Inflammatory macrophage (primary cell): ENCODE data around the gene UBE2H.
"Not testable (repeated sequence)": the region's sequence is repeated elsewhere in the genome, so short reads cannot be mapped to it uniquely, and the experiment has no call there.

Experiments used
- DNase-seq, 2 donors: peaks; one replicate each; pipeline ENCODE4 v3.0.0-alpha.2; 2020 to 2022
- total RNA-seq, 18 experiments: gene quantifications; one replicate each; lab custom pipeline; 2026; ENCODE audit warnings: mixed read lengths in 6 of 18, inconsistent platforms in 2 of 18; lab: John Stamatoyannopoulos, UW

Gene UBE2H
- total RNA-seq: 40.0 to 89.7 (median 54.3) reads per million in 18 experiments

DNA sequence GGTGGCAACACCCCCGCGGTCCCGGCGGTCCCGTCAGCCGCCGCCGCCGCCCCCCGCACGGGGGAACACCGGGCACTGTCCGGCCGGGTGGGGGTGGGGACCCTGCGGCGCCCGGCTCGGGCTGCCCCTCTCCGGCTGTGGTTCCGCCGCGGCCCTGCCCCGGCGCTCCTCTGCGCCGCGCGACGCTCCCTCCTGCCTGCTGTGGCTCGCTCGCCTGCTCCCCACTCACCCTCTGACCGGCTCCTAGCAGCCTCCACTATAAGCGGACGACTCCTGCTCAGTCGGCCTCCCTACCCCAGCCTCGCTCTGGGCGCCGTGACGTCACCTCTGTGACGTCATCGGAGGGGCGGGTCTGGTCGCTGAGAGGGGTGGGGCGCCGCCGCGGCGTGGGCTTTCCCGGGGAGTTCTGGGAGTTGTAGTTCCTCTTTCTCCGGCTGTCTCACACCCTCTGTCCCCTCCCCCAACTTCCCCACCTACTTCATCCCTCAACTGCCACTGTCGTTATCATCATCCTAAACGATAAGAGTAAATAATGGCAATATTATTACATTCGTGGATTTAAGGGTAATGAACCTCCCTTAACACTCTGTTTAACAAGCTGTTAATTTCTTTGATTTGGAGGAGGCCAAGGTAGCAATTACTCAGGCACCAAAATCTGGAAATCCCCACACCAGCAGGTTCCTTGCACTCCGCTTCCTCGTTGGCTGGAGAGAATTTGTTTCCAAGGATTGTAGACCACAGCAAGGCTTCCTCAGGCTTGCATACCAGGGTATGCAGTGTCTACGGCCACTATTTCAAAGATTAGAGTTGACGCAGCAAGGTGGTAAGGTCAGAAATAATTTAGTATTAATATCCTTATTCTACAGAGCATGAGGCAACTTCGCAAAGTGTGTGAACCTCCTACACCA is at the start of gene UBE2H:
Gene UBE2H (minus strand): TSS at position 308 of the 908 bp plus-strand sequence. CDS start 405 bp downstream, outside the sequence.
- peak; percentile 92 for DNase-seq

DNA sequence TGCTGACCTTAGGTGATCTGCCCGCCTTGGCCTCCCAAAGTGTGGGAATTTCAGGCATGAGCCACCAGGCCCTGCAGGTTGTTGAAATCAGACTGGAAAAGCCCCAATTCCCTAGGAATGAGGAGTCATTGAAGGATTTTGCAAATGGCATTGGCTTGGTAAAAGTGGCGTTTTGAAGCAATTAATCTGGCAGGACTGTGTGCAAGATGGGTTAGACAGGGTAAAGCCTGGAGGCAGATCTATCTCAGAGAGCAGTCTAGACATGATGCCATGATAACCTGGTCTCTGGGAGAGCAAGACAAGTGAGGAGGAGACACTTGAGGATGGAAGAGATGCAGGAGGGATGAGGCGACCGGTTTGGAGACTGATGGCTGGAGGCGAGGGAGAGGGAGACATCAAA is 45.7 kb upstream of the UBE2H start:
- no peak for DNase-seq

DNA sequence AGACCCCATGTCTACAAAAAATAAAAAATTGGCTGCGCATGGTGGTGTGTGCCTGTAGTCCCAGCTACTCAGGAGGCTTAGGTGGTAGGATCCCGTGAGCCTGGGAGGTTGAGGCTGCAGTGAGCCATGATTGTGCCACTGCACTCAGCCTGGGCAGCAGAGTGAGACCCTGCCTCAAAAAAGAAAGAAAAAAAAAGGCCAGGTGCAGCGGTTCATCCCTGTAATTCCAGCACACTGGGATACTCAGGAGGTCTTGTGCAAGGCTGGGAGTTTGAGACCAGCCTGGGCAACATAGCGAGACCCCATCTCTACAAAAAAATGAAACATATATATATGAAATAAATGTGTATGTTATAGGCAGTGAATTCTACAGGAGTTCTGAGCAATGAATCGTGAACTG is 44.5 kb upstream of the UBE2H start:
- DNase-seq: no peak

DNA sequence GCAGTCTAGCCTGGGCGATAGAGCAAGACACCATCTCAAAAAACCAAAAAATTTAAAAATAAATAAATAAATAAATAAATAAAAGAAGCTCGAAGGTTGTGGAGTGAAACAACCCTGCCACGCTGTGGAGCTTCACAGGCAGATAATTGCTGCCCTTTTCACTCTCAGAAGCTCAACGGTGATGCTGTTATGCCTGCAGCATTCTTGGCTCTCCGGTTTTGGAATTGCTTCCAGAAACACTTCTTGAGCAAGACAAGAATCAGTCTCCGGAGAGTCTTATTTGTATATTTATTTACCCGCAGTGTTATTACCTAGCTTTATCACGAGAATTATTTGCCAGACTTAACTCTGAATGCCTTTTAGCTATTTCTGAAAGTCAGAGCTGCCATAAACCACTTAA is 40.5 kb upstream of the UBE2H start:
- no peak for DNase-seq

DNA sequence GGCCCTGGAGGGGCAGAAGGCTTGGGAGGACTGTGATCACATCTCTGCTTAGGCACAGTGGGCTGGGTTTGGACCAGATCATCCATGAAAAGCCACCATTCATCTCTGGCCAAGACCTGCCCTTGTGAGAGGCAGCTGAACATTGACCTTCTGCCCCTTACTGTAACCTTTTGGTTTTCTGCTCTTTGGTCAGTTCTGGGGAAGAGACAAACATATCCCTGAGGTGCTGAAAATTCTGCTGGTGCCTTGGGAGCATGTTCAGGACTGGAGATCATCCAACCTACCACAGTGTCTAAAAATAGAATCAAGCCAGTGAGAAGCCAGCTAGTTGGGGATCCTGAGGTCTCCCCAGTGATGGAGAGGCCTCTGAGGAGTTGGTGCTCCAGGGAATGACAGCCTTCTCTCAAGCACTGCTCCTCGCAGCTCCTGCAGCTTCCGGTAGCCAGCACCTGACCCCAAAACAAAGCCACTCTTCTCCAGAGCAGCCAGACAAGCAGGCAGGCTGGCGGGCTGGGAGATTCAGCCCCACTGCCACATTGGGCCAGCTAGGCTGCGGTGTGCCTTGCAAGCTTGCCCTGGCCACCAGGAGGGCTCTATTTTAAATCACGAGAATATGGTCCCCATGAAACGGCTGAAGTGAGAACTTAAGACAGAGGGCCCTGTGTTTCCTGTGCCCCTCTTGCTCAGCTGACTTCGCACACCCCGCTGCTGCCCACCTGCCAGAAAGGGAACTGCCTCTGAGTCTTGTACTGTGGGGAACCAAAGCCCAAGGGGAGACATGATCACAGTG is 37.8 kb upstream of the UBE2H start:
- DNase-seq: peak in 1 of 2 donors; percentile 8

DNA sequence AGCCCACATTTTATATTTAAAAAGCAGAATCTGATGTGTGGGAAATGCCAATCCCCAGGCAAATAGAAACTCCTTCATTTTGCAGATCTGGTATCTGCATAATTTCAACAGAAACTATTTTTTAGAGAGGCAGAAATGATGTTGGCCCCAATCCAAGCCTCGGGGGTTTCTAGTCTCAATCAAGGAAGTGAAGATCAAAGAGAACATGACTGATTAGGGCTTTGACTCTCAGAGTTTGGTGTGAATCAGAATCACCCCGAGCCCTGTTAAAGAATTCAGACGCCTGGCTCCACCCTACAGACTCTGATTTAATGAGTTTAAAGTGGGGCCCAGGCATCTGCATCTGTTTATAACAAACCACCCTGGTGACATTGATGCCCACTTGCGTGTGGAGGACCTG is 36.7 kb upstream of the UBE2H start:
- no peak for DNase-seq

DNA sequence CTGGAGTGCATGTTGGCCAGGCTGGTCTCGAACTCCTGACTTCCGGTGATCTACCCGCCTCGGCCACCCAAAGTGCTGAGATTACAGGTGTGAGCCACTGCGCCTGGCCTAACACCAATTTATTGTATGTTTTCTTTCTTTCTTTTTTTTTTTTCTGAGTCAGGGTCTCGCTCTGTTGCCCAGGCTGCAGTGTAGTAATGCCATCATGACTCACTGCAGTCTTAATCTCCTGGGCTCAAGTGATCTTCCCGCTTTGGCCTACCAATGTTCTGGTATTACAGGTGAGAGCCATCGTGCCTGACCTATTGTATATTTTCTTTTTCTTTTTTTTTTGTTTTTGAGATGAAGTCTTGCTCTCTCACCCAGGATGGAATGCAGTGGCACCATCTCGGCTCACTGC is 33.8 kb upstream of the UBE2H start:
- no peak for DNase-seq

DNA sequence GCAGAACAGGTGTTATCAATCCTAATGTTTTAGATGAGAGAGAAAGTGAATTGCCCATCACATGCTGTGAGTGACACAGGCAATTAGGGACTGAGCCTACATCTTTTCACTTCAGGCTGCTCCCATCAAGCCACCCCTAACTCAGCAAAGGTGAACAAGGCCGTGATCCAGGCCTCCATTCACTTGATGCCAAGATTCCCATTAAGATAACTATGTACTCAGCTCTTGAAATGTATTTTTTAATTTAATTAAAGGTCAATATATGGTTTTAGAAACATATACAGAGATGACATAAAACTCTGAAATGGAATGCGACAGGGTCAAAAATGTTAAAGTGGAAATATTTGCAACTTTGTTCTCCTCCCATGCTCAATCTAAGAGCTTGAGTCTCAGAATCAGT is 27.9 kb upstream of the UBE2H start:
- DNase-seq: no peak

DNA sequence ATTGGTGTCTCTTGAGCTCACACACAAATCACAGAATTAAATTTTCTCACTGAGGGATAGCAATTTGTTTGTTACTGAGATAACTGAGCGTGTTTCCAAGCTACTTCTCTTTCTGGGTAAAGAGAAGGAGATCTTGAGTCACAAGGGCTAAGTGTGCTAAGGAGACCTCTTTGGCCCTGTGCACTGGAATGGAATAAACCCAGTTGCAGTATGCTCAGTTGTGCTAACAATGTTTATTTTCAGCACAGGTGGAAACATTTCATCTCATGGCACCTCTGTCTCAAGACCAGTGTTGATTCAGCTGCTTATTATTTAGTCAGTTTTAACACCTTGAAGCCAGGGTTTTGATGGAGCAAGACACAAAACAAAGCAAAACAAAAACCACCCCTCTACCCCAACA is 22.5 kb upstream of the UBE2H start:
- DNase-seq: no peak

DNA sequence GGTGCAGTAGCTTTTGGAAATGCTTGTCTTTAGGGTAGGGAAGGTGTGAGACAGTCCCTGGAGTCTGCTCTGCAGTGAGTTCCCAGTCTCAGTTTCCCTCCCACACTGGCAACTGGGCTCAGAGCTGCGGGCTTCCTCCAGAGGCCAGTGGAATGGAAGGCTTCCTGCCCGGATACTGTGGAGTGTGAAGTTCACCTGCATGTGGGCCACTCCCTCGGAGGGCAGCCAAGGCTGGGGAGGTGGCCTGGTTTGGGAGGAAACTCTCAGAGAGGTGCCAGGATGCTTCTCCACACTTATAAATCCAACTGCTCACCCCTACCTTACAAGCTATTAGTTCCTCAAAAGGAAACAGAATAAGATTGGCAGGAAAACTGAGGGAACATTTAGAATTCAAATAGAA is 18.1 kb upstream of the UBE2H start:
- no peak for DNase-seq

DNA sequence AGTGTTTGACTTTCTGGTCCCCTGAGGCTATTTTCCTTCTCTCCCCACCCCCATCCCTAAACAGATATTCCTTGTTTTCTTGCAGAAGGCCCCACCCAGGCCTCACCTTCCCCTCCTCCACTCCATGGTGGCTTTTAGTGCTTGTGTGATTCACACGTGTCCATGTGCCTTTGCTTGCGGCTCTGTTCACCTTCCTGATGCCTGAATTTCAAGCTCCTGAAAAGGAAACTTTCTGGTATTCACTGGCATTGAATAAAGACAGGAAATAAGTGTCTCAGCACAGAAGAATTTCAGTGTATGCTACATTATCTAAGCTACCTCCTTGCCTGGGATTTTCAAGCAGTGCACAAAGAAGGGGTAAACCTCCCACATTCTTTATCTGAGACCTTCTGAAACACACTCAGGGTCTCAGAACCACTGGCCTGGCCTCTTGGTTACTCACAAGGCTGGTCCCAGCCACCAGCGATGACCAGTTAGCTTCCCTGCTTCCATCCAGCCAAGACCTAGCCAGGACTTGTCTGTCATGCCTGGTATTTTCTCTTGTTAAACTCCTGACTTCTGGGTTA is 17.2 kb upstream of the UBE2H start:
- no peak for DNase-seq

DNA sequence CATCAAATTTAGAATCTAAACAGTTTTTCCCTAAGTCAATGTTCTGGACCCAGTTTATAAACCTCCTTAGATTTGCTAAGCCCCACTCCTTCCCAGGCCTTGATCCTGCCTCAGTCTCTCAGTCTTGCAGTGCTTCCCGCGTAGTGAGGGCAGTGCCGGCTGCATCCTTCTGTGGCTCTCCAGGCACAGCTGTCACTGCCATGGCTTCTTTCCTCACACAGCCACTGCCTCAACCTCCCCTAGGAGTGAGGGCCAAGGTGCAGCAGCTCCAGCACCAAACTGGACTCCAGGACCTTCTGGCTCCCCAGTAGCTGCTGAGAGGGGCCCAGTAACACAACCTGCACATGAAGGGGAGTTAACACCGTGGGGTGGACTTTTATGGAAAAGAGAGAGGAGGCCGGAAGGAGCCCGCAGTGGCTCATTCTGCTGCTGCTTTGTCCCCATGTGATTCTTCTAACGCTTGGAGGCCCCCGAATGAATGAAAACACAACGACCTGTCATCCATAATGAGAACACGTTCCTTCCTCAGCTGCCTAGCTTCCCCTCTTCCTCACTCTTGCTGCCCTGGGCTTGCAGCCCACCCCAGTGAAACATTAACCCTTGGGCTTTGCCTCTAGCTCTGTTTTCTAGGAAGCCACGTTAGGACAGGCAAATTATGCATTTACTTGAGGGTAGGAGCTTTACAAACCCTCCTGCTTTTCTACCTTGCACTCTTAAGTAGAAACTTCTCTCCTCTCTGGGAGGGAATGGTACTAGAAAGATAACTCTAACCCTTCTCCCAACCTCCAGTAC is 16.0 kb upstream of the UBE2H start:
- no peak for DNase-seq

DNA sequence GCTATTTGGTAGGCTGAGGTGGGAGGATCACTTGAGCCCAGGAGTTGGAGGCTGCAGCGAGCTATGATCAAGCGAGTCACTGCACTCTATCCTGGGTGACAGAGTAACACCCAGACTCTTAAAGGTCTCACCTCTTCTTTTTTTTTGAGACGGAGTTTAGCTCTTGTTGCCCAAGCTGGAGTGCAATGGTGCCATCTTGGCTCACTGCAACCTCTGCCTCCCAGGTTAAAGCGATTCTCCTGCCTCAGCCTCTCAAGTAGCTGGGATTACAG is 7.4 kb upstream of the UBE2H start:
- DNase-seq: not testable (repeated sequence)

DNA sequence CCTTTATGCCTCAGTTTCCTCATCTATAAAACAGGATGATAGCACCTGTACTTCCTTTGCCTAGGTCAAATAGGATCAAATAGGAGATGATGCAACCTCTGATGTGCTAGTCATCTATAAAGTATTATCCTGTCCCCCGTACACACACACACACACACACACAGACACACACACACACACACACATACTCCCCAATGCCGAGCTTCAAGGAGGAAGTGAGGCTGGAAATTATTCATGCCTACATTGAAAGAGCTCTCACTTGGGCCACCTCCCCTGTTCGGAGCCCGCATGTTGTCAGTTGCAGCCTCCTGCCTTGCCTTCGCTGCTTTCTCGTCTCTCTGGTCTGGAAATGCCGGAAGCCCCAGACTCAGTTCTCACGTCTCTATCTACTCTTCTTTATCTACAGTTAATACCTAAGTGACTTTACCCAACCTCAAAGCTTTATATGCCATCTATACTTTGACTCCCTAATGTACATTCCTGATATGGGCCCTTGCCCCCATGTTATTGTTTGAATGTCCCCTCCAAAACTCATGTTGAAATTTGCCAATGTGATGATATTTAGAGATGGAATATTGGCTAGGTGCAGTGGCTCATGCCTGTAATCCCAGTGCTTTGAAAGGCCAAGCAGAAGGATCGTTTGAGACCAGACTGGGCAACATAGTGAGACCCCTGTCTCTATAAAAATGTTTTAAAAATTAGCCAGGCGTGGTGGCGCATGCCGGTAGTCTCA is 6.9 kb upstream of the UBE2H start:
- no peak for DNase-seq

DNA sequence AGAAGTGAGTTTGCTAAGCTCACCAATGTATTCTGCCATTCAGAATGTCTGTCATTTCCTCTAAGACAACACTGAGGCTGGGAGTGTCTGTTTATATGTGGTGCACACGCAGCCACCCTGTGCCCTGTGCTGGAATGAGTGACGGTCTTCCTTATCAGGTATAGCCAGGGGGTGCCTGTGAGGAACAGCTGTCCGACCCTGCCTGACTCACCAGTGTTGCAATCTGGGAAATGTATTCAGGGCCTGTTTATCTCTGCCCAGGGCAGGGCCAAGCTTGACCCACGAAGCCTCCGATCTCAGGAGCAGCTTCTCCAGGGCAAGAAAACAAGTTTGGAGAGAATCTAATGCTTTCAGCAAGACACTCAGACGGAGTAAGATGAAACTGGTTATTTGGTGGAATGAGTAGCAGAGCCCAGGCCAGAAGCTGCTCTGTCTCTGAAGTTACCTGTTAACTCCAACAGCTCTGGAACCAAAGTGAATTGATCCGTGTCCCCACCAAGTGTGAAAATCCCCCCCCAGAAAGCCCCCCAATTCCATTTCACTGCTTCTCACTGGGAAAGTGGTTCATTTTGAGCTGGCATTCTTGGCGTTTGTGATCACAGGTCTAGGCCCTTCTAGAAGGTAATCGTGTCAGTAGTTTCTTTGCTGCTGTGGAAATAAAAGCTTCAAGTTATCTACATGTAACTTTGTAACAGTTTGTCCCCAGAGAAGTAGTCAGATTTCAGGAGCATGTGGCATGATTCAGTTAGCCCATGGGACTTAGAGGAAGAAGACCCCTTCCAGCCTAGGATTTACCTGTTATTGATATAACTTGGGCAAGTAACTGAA is 6.1 kb upstream of the UBE2H start:
- DNase-seq: peak in 1 of 2 donors; percentile 35

DNA sequence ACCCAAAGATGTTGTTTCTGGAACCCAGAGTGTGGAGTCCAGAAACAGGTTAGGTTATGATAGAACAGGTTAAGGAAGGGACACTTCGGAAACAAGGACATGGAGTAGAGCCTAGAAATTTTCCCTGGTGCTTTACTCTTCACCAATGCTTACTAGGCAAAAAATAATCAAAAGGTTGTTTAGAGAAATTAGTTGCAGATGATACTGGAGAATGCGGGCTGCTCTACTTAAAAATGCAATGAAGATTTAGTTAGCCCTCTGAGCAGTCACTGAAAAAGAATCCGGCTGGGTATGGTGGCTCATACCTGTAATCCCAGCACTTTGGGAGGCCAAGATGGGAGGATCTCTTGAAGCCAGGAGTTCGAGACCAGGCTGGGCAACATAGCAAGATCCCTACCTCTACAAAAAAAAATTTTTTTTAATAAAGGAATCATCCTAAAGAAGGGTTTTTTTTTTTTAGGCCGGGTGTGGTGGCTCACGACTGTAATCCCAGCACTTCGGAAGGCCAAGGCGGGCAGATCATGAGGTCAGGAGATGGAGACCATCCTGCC is 3.3 kb upstream of the UBE2H start:
- DNase-seq: no peak

DNA sequence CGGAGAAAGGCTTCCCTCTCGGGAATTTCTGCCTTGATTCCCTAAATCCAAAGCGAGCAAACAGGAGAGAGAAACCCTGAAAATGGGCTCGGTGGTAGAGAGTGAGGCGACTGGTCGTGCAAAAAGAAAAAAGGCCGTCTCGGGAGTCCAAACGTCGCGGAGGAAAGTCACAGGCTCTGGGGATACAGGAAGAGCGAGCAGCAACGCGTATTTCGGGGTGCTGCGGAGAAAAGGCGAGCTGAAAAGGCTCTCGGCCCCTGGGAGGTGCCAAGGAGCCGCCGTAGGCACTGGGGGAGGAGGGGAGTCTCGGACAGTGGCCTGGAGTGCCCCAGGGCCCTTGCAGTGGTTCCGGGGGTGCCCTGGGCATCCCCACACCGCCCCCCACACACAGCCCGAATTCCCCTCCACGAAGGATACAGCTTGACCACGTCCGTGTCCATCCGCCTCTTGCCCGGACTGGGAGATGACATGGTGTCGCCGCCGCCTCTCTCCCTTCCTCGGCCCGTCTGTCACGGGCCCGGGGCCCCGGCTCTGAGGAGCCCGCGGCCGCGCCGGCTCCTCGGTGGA is 591 bp downstream of the UBE2H start:
- DNase-seq: peak; percentile 39 to 58

DNA sequence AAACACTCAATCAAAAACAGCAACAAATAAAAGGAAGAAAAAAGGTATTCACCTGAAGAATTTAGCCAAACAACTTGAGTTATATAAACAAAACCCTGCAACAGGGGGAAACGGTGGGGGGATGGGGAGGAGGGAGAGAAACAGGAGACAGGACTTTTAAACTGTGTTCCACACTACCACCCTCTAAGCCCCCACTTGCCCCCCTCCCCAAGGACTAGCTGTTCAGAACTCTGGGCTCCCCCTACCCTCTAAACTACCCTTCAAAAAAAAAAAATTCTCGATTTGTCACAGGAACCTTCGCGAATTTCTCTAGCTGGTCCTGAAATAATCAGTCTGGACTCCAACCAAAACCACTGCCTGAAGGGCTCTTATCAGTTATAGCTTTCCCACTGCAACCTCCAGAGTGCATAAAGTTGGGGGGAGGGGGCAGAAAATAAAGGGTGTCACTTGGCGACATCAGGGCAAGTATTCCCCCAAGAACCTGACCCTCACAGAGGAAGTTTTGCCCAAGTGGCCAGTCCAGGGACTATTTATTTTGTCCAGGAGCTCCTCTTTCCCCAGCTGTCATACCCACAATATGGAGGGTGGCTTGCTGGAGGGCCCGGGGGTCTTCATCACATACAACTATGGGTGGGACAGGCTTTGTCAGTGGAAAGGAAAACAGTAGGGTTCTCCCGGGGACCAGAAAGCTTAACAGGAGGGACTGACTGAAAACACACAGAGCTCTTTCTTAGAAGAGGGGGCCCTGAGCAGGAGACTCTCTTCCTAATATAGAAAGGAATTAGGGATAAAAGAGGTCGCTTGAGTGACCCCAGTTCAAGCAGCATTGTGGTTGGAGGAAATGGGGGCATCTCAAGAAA is 1.3 kb downstream of the UBE2H start:
- no peak for DNase-seq

DNA sequence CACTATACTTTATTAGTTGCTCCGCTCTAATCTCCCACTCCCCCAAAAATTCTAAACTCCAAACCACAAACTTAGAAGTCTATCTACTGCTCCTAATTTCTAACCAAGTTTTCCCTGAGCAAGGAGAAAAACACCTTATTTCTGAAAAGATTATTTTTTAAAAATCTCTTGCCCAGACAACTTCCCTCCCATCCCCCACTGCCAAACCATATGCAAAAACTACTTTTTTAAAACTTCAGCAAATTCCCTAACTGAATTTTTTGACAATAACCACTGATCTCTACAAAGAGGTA is 1.9 kb downstream of the UBE2H start:
- no peak for DNase-seq
